PC-3 (cell line): Measurements from ENCODE around the gene DOCK4. TPM values are rescaled to one million over a fixed set of nuclear protein-coding genes. Genes with fewer than 3 reads are reported as not detected.

Experiments
- ATAC-seq: fragments of 200-7000 bp; cut with Tn5 transposase; 2 replicates; pipeline ENCODE4 v1.9.1; 2020; ENCODE audit warnings: mild to moderate bottlenecking, moderate library complexity
- BruUV-seq: library from RNA; stranded (reverse); fragments of 400-500 nt; replicated peaks from 2 replicates; lab custom pipeline; 2021; lab: Mats Ljungman, UMichigan
- CTCF ChIA-PET: fragments of 300-600 bp; sonication (Branson Sonifier 250); formaldehyde crosslinking; loops from one replicate; lab custom pipeline; 2022; ENCODE audit warnings: antibody characterized with exemption; lab: Charles Lee
- POLR2A ChIA-PET: fragments of 300-600 bp; sonication (Branson Sonifier 250); formaldehyde crosslinking; loops from one replicate; lab custom pipeline; 2022; ENCODE audit warnings: antibody characterized with exemption; ENCODE audit not compliant: unreplicated experiment; lab: Charles Lee
- DNase-seq: peaks from one replicate; pipeline ENCODE4 v3.0.0-alpha.2; 2015
- H2AFZ ChIP-seq: fragments of 300-600 bp; sonication (generic); 2 replicates; pipeline ENCODE4 v1.6.0; 2016; ENCODE audit warnings: antibody characterized with exemption, low read length
- H3F3A ChIP-seq: fragments of 300-600 bp; sonication (generic); one replicate; pipeline ENCODE4 v1.6.0; 2017; ENCODE audit warnings: antibody characterized with exemption, low read length, control low read depth, mild to moderate bottlenecking; ENCODE audit not compliant: unreplicated experiment
- H3K27ac ChIP-seq: fragments of 300-600 bp; sonication (generic); 2 replicates; pipeline ENCODE4 v1.5.1; 2016; ENCODE audit warnings: mild to moderate bottlenecking, low read length
- H3K27me3 ChIP-seq: fragments of 300-600 bp; sonication (generic); 2 replicates; pipeline ENCODE4 v1.6.1; 2016; ENCODE audit warnings: low read length, mixed read lengths
- H3K36me3 ChIP-seq: fragments of 300-600 bp; sonication (generic); 2 replicates; pipeline ENCODE4 v1.6.1; 2016; ENCODE audit warnings: low read depth, mixed run types, low read length, mixed read lengths
- H3K4me1 ChIP-seq: fragments of 300-600 bp; sonication (generic); 2 replicates; pipeline ENCODE4 v1.5.1; 2016; ENCODE audit warnings: low read length; ENCODE audit not compliant: insufficient read depth
- H3K4me2 ChIP-seq: fragments of 300-600 bp; sonication (generic); 2 replicates; pipeline ENCODE4 v1.6.0; 2016; ENCODE audit warnings: low read length
- H3K4me3 ChIP-seq: fragments of 300-600 bp; sonication (generic); 2 replicates; pipeline ENCODE4 v1.5.1; 2016; ENCODE audit warnings: mild to moderate bottlenecking, low read length, mixed read lengths
- H3K79me2 ChIP-seq: fragments of 300-600 bp; sonication (generic); 2 replicates; pipeline ENCODE4 v1.6.1; 2017; ENCODE audit warnings: low read length, mixed read lengths
- H3K9ac ChIP-seq: fragments of 300-600 bp; sonication (generic); 2 replicates; pipeline ENCODE4 v1.6.0; 2016; ENCODE audit warnings: mild to moderate bottlenecking, low read length
- H3K9me2 ChIP-seq: fragments of 300-600 bp; sonication (generic); replicated peaks from 2 replicates; pipeline ENCODE4 v1.6.1; 2016; ENCODE audit warnings: mixed run types, low read length, mixed read lengths
- H3K9me3 ChIP-seq: fragments of 300-600 bp; sonication (generic); 2 replicates; pipeline ENCODE4 v1.6.1; 2016; ENCODE audit warnings: low read length, mixed read lengths
- H4K20me1 ChIP-seq: fragments of 300-600 bp; sonication (generic); 2 replicates; pipeline ENCODE4 v1.6.1; 2016; ENCODE audit warnings: low read length, mixed read lengths
- EZH2 ChIP-seq: fragments of 300-600 bp; sonication (generic); IDR thresholded peaks from one replicate; pipeline ENCODE4 v1.6.1; 2017; ENCODE audit warnings: antibody characterized with exemption, mild to moderate bottlenecking, low read length; ENCODE audit not compliant: unreplicated experiment
- EZH2phosphoT487 ChIP-seq: fragments of 300-600 bp; sonication (generic); IDR thresholded peaks from 2 replicates; pipeline ENCODE4 v1.6.1; 2018; ENCODE audit warnings: mild to moderate bottlenecking, antibody characterized with exemption, low read length, borderline replicate concordance
- intact Hi-C: fragments of 100-400 bp; cut with micrococcal nuclease; formaldehyde crosslinking; loops from 2 replicates; pipeline ENCODE4 v1.9.0; 2023
- total RNA-seq: library from RNA; depleted of rRNA; stranded (reverse); fragments of >200 nt; gene quantifications from 2 replicates; pipeline ENCODE4 v1.2.3, GENCODE V29; 2014
- TF ChIP-seq, protein P1 (sequence below): fragments of 300-600 bp; sonication (generic); conservative IDR thresholded peaks from 2 replicates; pipeline ENCODE4 v1.5.1; 2017; ENCODE audit warnings: antibody characterized with exemption, low read depth, mild to moderate bottlenecking, low read length

Gene DOCK4
- total RNA-seq, 1 experiment from 2014 or later = 25.4 TPM

GRCh38 chr7:111771638-111772037 is 434.6 kb downstream of the DOCK4 start:
- Histone ChIP-seq H3K9ac (no peak overlapping the region), H3K4me1 (no peaks in the 10 kb centered on the region), H3K4me3 (no peak overlapping the region), H3K27ac (no peak overlapping the region), H3K9me2 (no peaks in the 10 kb centered on the region), H3K9me3 (no peaks in the 10 kb centered on the region), H2AFZ (no peak overlapping the region), H3K27me3 (no peaks in the 10 kb centered on the region), H3K79me2 (no peaks in the 10 kb centered on the region), H3K36me3 (0 out of 2 replicates have a peak, but pooled peaks cover 3% of the 10 kb centered on the region), H3F3A (no peaks in the 10 kb centered on the region), H3K4me2 (no peak overlapping the region), H4K20me1 (no peaks in the 10 kb centered on the region)
- DNase-seq = no peak
- intact Hi-C loops = no loop called here
- ChIA-PET CTCF (no interaction called here), POLR2A (no interaction called here)
- BruUV-seq = no TSS peak
- no peak for TF ChIP-seq EZH2phosphoT487
- TF ChIP-seq, protein P1, sequence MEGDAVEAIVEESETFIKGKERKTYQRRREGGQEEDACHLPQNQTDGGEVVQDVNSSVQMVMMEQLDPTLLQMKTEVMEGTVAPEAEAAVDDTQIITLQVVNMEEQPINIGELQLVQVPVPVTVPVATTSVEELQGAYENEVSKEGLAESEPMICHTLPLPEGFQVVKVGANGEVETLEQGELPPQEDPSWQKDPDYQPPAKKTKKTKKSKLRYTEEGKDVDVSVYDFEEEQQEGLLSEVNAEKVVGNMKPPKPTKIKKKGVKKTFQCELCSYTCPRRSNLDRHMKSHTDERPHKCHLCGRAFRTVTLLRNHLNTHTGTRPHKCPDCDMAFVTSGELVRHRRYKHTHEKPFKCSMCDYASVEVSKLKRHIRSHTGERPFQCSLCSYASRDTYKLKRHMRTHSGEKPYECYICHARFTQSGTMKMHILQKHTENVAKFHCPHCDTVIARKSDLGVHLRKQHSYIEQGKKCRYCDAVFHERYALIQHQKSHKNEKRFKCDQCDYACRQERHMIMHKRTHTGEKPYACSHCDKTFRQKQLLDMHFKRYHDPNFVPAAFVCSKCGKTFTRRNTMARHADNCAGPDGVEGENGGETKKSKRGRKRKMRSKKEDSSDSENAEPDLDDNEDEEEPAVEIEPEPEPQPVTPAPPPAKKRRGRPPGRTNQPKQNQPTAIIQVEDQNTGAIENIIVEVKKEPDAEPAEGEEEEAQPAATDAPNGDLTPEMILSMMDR = no peak
- no peak for TF ChIP-seq EZH2
- no peak for ATAC-seq

DNA sequence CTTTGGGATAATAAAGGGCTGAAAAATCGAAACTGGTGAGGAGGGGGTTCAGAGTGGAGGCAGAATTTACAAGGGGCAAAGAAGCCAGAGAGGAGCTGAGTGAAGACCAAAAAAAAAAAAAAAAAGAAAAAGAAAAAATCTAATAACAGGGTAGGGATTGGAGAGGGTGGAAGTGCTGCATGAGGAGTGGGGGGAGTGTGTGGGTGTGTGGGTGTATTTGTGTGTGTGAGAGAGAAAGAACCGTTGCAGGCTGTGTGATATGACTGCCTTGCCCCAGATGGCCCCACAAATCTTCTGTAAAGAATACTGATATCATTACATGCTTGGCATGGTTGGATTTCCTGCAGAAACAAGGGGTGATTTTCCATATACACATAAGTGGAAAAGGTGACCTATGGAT is 436.1 kb downstream of the DOCK4 start:
- ChIA-PET POLR2A (no interaction called here), CTCF (no interaction called here)
- intact Hi-C loops = no loop called here
- Histone ChIP-seq H3K9ac (no peak overlapping the region), H3K27me3 (no peaks in the 10 kb centered on the region), H3K36me3 (0 out of 2 replicates have a peak, but pooled peaks cover 2% of the 10 kb centered on the region), H3K9me2 (no peaks in the 10 kb centered on the region), H3K4me3 (no peak overlapping the region), H2AFZ (no peak overlapping the region), H3K9me3 (no peaks in the 10 kb centered on the region), H4K20me1 (no peaks in the 10 kb centered on the region), H3K4me1 (no peaks in the 10 kb centered on the region), H3K4me2 (no peak overlapping the region), H3F3A (no peaks in the 10 kb centered on the region), H3K79me2 (no peaks in the 10 kb centered on the region), H3K27ac (no peak overlapping the region)
- no peak for ATAC-seq
- DNase-seq = no peak
- TF ChIP-seq, protein P1 = no peak
- TF ChIP-seq EZH2 (no peak), EZH2phosphoT487 (no peak)
- BruUV-seq = no TSS peak

GRCh38 chr7:111765751-111766643 is 440.2 kb downstream of the DOCK4 start:
- POLR2A ChIA-PET = no interaction called here
- no peaks in the 10 kb centered on the region for H4K20me1 ChIP-seq

More at GRCh38 chr7:111765751-111766643, 440.2 kb downstream of the DOCK4 start:
- H3K27me3 ChIP-seq = no peaks in the 10 kb centered on the region
- DNase-seq = no peak
- H3K79me2 ChIP-seq = no peaks in the 10 kb centered on the region
- CTCF ChIA-PET = interaction anchor here (0.9 kb wide), 1 partner anchor 90 kb away, joined by 3 read pairs; no protein-coding TSS in a partner anchor
- H2AFZ ChIP-seq = no peak overlapping the region
- peaks cover 2% of the 10 kb centered on the region for H3K36me3 ChIP-seq
- intact Hi-C loops = no loop called here
- ATAC-seq = no peak
- no peaks in the 10 kb centered on the region for H3F3A ChIP-seq
- BruUV-seq = no TSS peak
- no peak overlapping the region for H3K27ac ChIP-seq
- H3K4me2 ChIP-seq = no peak overlapping the region
- no peak for TF ChIP-seq EZH2
- TF ChIP-seq, protein P1 = no peak
- TF ChIP-seq EZH2phosphoT487 = no peak
- H3K4me1 ChIP-seq = no peaks in the 10 kb centered on the region
- H3K9me3 ChIP-seq = no peaks in the 10 kb centered on the region
- H3K4me3 ChIP-seq = no peak overlapping the region
- no peak overlapping the region for H3K9ac ChIP-seq
- H3K9me2 ChIP-seq = no peaks in the 10 kb centered on the region
